ENCODE measurements around the gene C2orf92.
A peak's percentile ranks its signal among the peaks of the same experiment; 100 is the strongest.

Gene C2orf92

GRCh38 chr2:97691166-97691565 lies 21.7 kb downstream of the C2orf92 start:
- in situ Hi-C loops (cut with HindIII; ENCODE audit: low pct_ligation_motif_present, low sequenced_read_pairs) = no loop called here
- TF ChIP-seq CTCF (IDR thresholded peaks at IDR 0.05; ENCODE audit: low read depth, low read length, missing control alignments) = no peak
- H3K36me3 ChIP-seq (replicated peaks) = no peaks in the 10 kb centered on the region
- no peak overlapping the region for H3K27ac ChIP-seq
- DNase-seq = no peak
- no peaks in the 10 kb centered on the region for H3K27me3 ChIP-seq (replicated peaks)
- no peak overlapping the region for H3K4me3 ChIP-seq (ENCODE audit: low read depth, low read length)

- Histone ChIP-seq H3K27me3 (replicated peaks) (no peaks in the 10 kb centered on the region), H3K27ac (no peak overlapping the region), H3K4me3 (ENCODE audit: low read depth, low read length) (no peak overlapping the region), H3K36me3 (replicated peaks) (no peaks in the 10 kb centered on the region)
- DNase-seq = peak; percentile 37
- no peak for TF ChIP-seq CTCF (IDR thresholded peaks at IDR 0.05; ENCODE audit: low read depth, low read length, missing control alignments)
- in situ Hi-C loops (cut with HindIII; ENCODE audit: low pct_ligation_motif_present, low sequenced_read_pairs) = no loop called here
Observed at GRCh38 chr2:97693476-97693875, 24.0 kb downstream of the C2orf92 start.

DNA sequence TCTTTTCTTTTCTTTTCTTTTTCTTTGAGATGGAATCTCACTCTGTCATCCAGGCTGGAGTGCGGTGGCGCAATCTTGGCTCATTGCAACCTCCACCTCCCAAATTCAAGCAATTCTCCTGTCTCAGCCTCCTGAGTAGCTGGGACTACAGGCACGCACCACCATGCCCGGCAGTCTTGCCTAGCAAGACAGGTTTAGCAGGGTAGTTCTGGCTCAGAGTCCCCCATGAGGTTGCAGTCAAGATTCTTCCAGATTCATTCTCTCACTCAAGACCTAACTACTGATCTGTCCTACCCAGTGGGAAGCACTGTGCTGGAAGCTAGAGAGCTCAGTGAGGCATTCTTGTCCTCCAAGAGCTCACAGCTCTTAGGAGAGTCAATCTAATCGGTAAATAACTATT lies 26.2 kb downstream of the C2orf92 start:
- in situ Hi-C loops (cut with HindIII; ENCODE audit: low pct_ligation_motif_present, low sequenced_read_pairs) = no loop called here
- Histone ChIP-seq H3K36me3 (replicated peaks) (no peaks in the 10 kb centered on the region), H3K27me3 (replicated peaks) (no peaks in the 10 kb centered on the region), H3K4me3 (ENCODE audit: low read depth, low read length) (no peak overlapping the region), H3K27ac (no peak overlapping the region)
- TF ChIP-seq CTCF (IDR thresholded peaks at IDR 0.05; ENCODE audit: low read depth, low read length, missing control alignments) = no peak
- DNase-seq = no peak

DNA sequence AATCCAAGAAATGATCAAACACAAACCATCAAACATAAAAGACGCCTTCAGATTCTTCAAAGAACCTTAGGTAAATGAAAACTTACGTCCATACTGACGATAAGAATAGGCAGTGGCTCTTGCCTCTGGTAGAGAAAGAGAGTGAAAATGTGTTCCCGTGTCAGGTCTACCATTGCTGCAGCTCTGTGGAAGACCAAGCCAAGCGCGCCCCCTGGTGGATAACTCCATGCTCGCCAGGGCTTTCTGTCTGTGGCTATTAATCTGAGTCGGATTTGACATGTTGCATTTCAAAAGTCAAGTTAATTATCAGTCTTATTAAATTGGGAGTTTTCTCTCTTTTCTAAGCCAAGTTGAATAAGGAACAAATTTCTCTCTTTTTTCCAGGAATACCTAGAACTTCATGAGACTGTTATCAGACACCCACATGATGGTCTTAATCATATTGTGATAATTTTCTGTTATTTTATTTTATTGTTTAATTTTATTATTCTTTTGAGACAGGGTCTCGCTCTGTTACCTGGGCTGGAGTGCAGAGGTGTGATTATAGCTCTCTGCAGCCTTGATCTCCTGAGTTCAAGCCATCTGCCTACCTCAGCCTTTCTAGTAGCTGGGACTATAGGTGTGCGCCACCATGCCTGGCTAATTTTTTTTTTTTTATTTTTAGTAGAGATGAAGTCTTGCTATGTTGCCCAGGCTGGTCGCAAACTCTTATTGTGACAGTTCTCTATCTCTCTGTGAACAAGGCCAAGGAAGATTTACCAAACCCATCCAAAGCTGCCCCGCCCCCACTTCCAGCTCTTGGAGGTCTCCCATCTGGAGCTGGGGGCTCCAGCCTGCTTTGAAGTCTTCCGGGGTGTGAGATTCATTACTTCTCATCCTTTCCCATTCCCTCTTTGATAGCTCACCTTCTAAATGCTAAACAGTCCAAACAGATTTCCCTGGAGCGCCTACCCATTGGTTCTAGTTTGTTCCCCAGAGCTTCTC lies 28.0 kb downstream of the C2orf92 start:
- Histone ChIP-seq H3K27ac (no peak overlapping the region), H3K27me3 (replicated peaks) (no peaks in the 10 kb centered on the region), H3K4me3 (ENCODE audit: low read depth, low read length) (no peak overlapping the region), H3K36me3 (replicated peaks) (no peaks in the 10 kb centered on the region)
- TF ChIP-seq CTCF (IDR thresholded peaks at IDR 0.05; ENCODE audit: low read depth, low read length, missing control alignments) = peak; percentile 94
- DNase-seq = peak; percentile 85
- in situ Hi-C loops (cut with HindIII; ENCODE audit: low pct_ligation_motif_present, low sequenced_read_pairs) = no loop called here

DNA sequence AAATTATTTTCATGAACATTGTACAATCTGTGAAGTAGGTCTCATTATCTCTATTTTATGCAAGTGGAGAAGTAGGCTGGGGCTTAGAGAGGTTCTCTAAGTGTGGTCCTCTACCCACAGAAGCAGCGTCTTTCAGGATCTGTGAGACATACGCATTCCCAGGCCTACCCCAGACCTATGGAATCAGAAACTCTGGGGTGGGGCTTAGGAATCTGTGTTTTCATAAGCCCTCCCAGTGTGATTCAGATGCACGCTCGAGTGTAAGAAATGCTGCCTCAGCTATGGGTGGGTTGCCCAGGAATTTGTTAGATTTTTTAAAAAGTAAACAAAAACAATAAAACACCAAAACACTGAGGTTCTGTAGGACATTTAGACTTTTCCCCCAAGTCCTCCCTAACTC lies 29.0 kb downstream of the C2orf92 start:
- no peaks in the 10 kb centered on the region for H3K36me3 ChIP-seq (replicated peaks)
- DNase-seq = no peak
- TF ChIP-seq CTCF (IDR thresholded peaks at IDR 0.05; ENCODE audit: low read depth, low read length, missing control alignments) = no peak
- H3K4me3 ChIP-seq (ENCODE audit: low read depth, low read length) = no peak overlapping the region
- H3K27ac ChIP-seq = no peak overlapping the region
- no peaks in the 10 kb centered on the region for H3K27me3 ChIP-seq (replicated peaks)
- in situ Hi-C loops (cut with HindIII; ENCODE audit: low pct_ligation_motif_present, low sequenced_read_pairs) = no loop called here
